GM12892 (cell line): ENCODE results near the gene NRXN3.

Source experiments
- POLR2A ChIP-seq: IDR thresholded peaks from 2 replicates; pipeline ENCODE4 v1.6.1; 2011; ENCODE audit warnings: low read depth, low read length, control low read depth
- POLR2AphosphoS5 ChIP-seq: IDR thresholded peaks from 2 replicates; pipeline ENCODE4 v1.6.1; 2011; ENCODE audit warnings: low read depth, low read length, control low read depth

GRCh38 chr14:79251278-79251677, 1081.1 kb downstream of the NRXN3 start:
- TF ChIP-seq POLR2A (no peak), POLR2AphosphoS5 (no peak)
